A673 (cell line): ENCODE results near the gene PTGER1. TPM values are rescaled to one million over a fixed set of nuclear protein-coding genes. Genes with fewer than 3 reads are reported as not detected.

ENCODE experiments used
- BruUV-seq: library from RNA; stranded (reverse); fragments of 400-500 nt; replicated peaks from 2 replicates; lab custom pipeline; 2021; lab: Mats Ljungman, UMichigan
- CTCF ChIA-PET: fragments of 300-600 bp; sonication (Branson Sonifier 250); formaldehyde crosslinking; loops from one replicate; lab custom pipeline; 2022; ENCODE audit warnings: antibody characterized with exemption; lab: Charles Lee
- POLR2A ChIA-PET: fragments of 300-600 bp; sonication (Branson Sonifier 250); formaldehyde crosslinking; loops from one replicate; lab custom pipeline; 2022; ENCODE audit warnings: antibody characterized with exemption; ENCODE audit not compliant: low non-redundant PET; lab: Charles Lee
- DNase-seq: peaks from one replicate; pipeline ENCODE4 v3.0.0-alpha.2; 2015; ENCODE audit warnings: low spot score
- H3K27ac ChIP-seq: fragments of 200-600 bp; sonication (generic); 2 replicates; pipeline ENCODE4 v1.5.1; 2016; ENCODE audit warnings: mixed run types, low read depth, mild to moderate bottlenecking, mixed read lengths, antibody characterized with exemption, low read length; ENCODE audit not compliant: poor library complexity, severe bottlenecking
- H3K27me3 ChIP-seq: fragments of 200-600 bp; sonication (generic); replicated peaks from 2 replicates; pipeline ENCODE4 v1.6.1; 2017; ENCODE audit warnings: mixed run types, low read depth, mild to moderate bottlenecking, mixed read lengths, antibody characterized with exemption, low read length; ENCODE audit not compliant: insufficient read depth, poor library complexity
- H3K36me3 ChIP-seq: fragments of 200-600 bp; sonication (generic); 2 replicates; pipeline ENCODE4 v1.6.1; 2016; ENCODE audit warnings: mixed run types, mild to moderate bottlenecking, mixed read lengths, antibody characterized with exemption, low read length; ENCODE audit not compliant: insufficient read depth, poor library complexity, severe bottlenecking
- H3K4me1 ChIP-seq: fragments of 200-600 bp; sonication (generic); 2 replicates; pipeline ENCODE4 v1.6.1; 2017; ENCODE audit warnings: mixed run types, mild to moderate bottlenecking, mixed read lengths, antibody characterized with exemption, low read length; ENCODE audit not compliant: insufficient read depth, poor library complexity, severe bottlenecking
- H3K4me3 ChIP-seq: fragments of 200-600 bp; sonication (generic); 2 replicates; pipeline ENCODE4 v1.5.1; 2016; ENCODE audit warnings: low read depth, mixed run types, mild to moderate bottlenecking, mixed read lengths, low read length; ENCODE audit not compliant: poor library complexity, severe bottlenecking
- H3K9me3 ChIP-seq: fragments of 200-600 bp; sonication (generic); 2 replicates; pipeline ENCODE4 v1.6.1; 2016; ENCODE audit warnings: mixed run types, low read depth, mild to moderate bottlenecking, mixed read lengths, antibody characterized with exemption, low read length; ENCODE audit not compliant: poor library complexity, severe bottlenecking
- CTCF ChIP-seq: fragments of 300-800, 200-600 bp; sonication (generic); conservative IDR thresholded peaks from 2 replicates; pipeline ENCODE4 v1.5.1; 2017; ENCODE audit warnings: low read depth, mild to moderate bottlenecking, antibody characterized with exemption, low read length, moderate library complexity, mixed read lengths
- EZH2 ChIP-seq: fragments of 200-600 bp; sonication (generic); IDR thresholded peaks from 2 replicates; pipeline ENCODE4 v1.6.1; 2017; ENCODE audit warnings: borderline replicate concordance, low read depth, mild to moderate bottlenecking, mixed read lengths, antibody characterized with exemption, low read length; ENCODE audit not compliant: poor library complexity, severe bottlenecking
- intact Hi-C: fragments of 100-400 bp; cut with micrococcal nuclease; formaldehyde crosslinking; loops from one replicate; pipeline ENCODE4 v1.10.0; 2022; ENCODE audit not compliant: unreplicated experiment
- total RNA-seq: library from RNA; stranded (reverse); gene quantifications from 2 replicates; pipeline ENCODE4 v1.2.3, GENCODE V29; 2021

The PTGER1 gene
- total RNA-seq, 1 experiment from 2014 or later, result not detected

GRCh38 chr19:14435320-14436050 lies 39.7 kb downstream of the PTGER1 start:
- no peak for DNase-seq
- intact Hi-C loops, result no loop called here
- peak overlapping the region; percentile 10 for H3K27ac ChIP-seq
- CTCF ChIA-PET, result no interaction called here
- H3K9me3 ChIP-seq, result no peaks in the 10 kb centered on the region
- no peaks in the 10 kb centered on the region for H3K27me3 ChIP-seq
- H3K36me3 ChIP-seq, result no peaks in the 10 kb centered on the region
- TF ChIP-seq EZH2, result no peak
- no peak for TF ChIP-seq CTCF
- no peak overlapping the region for H3K4me3 ChIP-seq
- peaks cover 7% of the 10 kb centered on the region for H3K4me1 ChIP-seq
- POLR2A ChIA-PET, result no interaction called here
- BruUV-seq, result no TSS peak

DNA sequence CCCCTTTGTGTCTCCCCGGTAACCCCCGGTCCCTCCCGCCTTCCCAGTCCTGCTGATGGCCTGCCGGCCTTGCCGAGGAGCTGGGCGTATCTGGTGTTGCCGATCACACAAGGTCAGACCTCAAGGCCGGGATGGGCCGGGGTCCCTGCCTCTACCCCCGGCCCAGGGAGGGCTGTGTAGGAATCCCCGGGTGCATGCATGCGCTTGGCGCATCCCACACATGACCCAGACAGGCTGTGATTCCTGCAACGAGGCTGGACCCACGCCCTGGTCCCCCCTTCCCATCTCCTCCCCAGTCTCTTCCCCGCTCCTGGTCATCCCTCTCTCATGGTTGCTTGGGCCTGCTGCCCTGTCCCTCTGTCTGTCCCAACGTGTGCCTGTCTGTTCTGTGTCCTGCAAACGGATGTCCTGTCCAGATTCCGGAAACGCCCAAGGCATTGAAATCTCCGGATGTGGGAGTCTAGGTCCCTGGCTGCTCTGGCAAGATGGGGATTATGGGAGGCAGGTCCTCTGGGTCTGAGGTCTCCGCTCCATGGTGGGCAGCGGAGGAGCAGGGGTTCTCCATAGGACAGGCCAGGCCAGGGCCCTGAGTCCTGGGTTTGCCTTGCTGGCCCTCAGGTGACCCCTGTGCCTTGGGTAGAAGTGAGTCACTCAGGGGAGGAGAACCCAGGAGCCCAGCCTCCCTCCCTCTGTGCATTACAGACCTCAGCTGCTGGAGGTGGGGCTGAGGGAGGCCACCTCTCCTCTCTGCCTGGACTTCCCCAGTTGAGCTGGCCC lies 40.4 kb downstream of the PTGER1 start:
- Histone ChIP-seq H3K27me3 (no peaks in the 10 kb centered on the region), H3K36me3 (no peaks in the 10 kb centered on the region), H3K4me3 (peak overlapping the region; percentile 89), H3K27ac (peak overlapping the region; percentile 10), H3K9me3 (no peaks in the 10 kb centered on the region), H3K4me1 (peaks cover 7% of the 10 kb centered on the region)
- ChIA-PET CTCF (no interaction called here), POLR2A (no interaction called here)
- intact Hi-C loops, result no loop called here
- no peak for DNase-seq
- TF ChIP-seq EZH2 (no peak), CTCF (no peak)
- TSS peak; percentile 33 for BruUV-seq

DNA sequence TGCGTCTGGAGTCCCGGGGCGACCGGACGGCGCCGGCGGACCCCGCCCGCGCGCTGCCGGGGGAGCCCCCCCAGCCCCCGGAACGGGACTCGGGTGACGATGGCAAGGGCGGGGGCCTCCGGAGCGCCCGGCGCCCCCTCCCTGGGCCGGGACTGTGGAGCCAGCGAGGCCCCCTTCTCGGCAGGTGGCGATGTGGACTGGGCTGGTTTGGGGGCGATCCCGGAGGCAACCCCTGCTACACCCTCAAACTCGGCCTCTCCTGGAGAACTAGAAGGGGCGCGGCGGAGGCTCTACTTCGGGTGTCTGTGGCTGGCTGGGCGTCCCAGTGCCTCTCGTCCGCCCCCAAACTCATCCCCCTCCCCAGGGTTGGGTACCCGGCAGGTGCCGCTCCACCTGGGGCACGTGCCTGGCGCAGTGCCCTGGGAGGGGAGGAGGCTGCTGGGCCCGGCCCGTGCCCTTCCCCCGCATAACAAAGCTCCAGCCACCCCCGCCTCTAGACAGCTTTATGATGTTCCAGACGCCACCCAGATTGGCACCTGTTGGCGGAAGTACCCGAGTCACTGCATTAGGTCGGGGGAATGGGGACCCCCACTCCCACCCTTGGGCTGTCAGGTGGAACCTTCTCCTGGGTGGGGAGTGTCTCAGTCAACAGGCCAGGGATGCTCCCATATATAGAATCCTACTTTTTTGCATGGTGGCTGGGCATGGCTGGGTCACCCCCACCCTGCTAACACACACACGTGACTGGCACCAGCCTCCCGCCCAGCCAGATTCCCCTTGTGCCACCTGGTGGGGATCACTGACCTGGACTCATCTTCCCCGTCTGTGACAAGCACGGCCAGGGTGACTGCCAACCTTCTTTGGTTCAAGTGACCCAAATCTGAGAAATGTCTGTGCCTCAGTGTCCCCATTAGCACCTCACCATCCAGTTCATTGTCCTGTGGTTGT lies 41.3 kb downstream of the PTGER1 start:
- intact Hi-C loops, result no loop called here
- no peak for DNase-seq
- CTCF ChIA-PET, result no interaction called here
- Histone ChIP-seq H3K36me3 (no peaks in the 10 kb centered on the region), H3K4me1 (peaks cover 7% of the 10 kb centered on the region), H3K9me3 (no peaks in the 10 kb centered on the region), H3K4me3 (peak overlapping the region; percentile 89), H3K27me3 (no peaks in the 10 kb centered on the region), H3K27ac (peak overlapping the region; percentile 72)
- POLR2A ChIA-PET, result no interaction called here
- TF ChIP-seq CTCF (no peak), EZH2 (no peak)
- BruUV-seq, result no TSS peak
